GM06990 (cell line): ENCODE data around the gene ZNF410.

ENCODE experiments used
- DNase-seq: peaks from one replicate; pipeline ENCODE4 v3.0.0-alpha.2; 2011; ENCODE audit not compliant: insufficient read length; ENCODE audit errors: extremely low read depth
- H3K27me3 ChIP-seq: replicated peaks from 2 replicates; pipeline ENCODE4 v1.6.0; 2011; ENCODE audit warnings: low read length; ENCODE audit not compliant: control insufficient read depth, insufficient read depth
- H3K36me3 ChIP-seq: 2 replicates; pipeline ENCODE4 v1.5.1; 2011; ENCODE audit warnings: low read length; ENCODE audit not compliant: control insufficient read depth, insufficient read depth
- H3K4me3 ChIP-seq: replicated peaks from 2 replicates; pipeline ENCODE4 v1.5.1; 2011; ENCODE audit warnings: low read depth, mild to moderate bottlenecking, control low read depth, low read length
- CTCF ChIP-seq: IDR thresholded peaks from 2 replicates; pipeline ENCODE4 v1.5.1; 2011; ENCODE audit warnings: low read length, control low read depth, mild to moderate bottlenecking, inconsistent platforms; ENCODE audit not compliant: insufficient read depth, poor library complexity, severe bottlenecking

The ZNF410 gene

GRCh38 chr14:73944432-73945158 lies 57.9 kb downstream of the ZNF410 start:
- Histone ChIP-seq H3K4me3 (no peak overlapping the region), H3K36me3 (no peaks in the 10 kb centered on the region; the same call in 1 of the 2 replicates), H3K27me3 (no peaks in the 10 kb centered on the region)
- no peak for DNase-seq
- no peak for TF ChIP-seq CTCF

GRCh38 chr14:73945159-73945670 lies 58.6 kb downstream of the ZNF410 start:
- Histone ChIP-seq H3K36me3 (no peaks in the 10 kb centered on the region; the same call in 1 of the 2 replicates), H3K4me3 (no peak overlapping the region), H3K27me3 (no peaks in the 10 kb centered on the region)
- TF ChIP-seq CTCF: no peak
- no peak for DNase-seq

- peak; percentile 31 for TF ChIP-seq CTCF
- Histone ChIP-seq H3K27me3 (no peaks in the 10 kb centered on the region), H3K4me3 (peak within 1 kb of the TSS; percentile 89), H3K36me3 (no peaks in the 10 kb centered on the region)
- peak; percentile 93 for DNase-seq
These were observed 63.4 kb downstream of the ZNF410 start, which contains the start of the genes COQ6 and FAM161B for GRCh38 chr14:73949752-73950734. COQ6 (plus strand) TSS chr14:73950302; CDS start chr14:73950333, 31 bp downstream. FAM161B (minus strand) TSS chr14:73950094; CDS start chr14:73950026, 68 bp downstream.

- DNase-seq: no peak
- Histone ChIP-seq H3K36me3 (peaks cover 8% of the 10 kb centered on the region), H3K27me3 (no peaks in the 10 kb centered on the region), H3K4me3 (no peak overlapping the region)
- no peak for TF ChIP-seq CTCF
These were observed 67.1 kb downstream of the ZNF410 start for GRCh38 chr14:73953731-73954130.

- Histone ChIP-seq H3K36me3 (peaks cover 12% of the 10 kb centered on the region), H3K27me3 (no peaks in the 10 kb centered on the region), H3K4me3 (no peak overlapping the region)
- no peak for TF ChIP-seq CTCF
- DNase-seq: no peak
These were observed 69.0 kb downstream of the ZNF410 start for GRCh38 chr14:73955674-73956073.
